ENCODE measurements around the gene SRBD1. TPM values are rescaled to one million over a fixed set of nuclear protein-coding genes. Genes with fewer than 3 reads are reported as not detected.

The SRBD1 gene
- total and polyA plus RNA-seq, 12 donors = 2.5 to 13.5 (median 10.0) TPM

GRCh38 chr2:45505138-45505537 lies 105.9 kb downstream of the SRBD1 start:
- H3K27me3 ChIP-seq = no peaks in the 10 kb centered on the region
- ATAC-seq = no peak
- DNase-seq = no peak

GRCh38 chr2:45498661-45499550 lies 112.2 kb downstream of the SRBD1 start:
- TF ChIP-seq CTCF (IDR thresholded peaks at IDR 0.05) = no peak
- Histone ChIP-seq H3K4me1 (no peaks in the 10 kb centered on the region), H3K9me3 (peaks cover 0 to 14% (median 4%) of the 10 kb centered on the region in 11 donors), H3K27me3 (no peaks in the 10 kb centered on the region), H3K4me3 (no peak overlapping the region), H3K27ac (no peak overlapping the region), H3K36me3 (peaks cover 0 to 7% (median 0%) of the 10 kb centered on the region in 9 donors)
- ATAC-seq (no peak), DNase-seq (no peak)
- intact Hi-C loops (cut with DNase I) = no loop called here
- WGBS, 2 donors = 96 to 98% methylated on average over 1 of the region's 1 CpG

More at GRCh38 chr2:45505138-45505537, 105.9 kb downstream of the SRBD1 start:
- intact Hi-C loops (cut with DNase I) = no loop called here
- no peak overlapping the region for H3K27ac ChIP-seq
- no peak for TF ChIP-seq CTCF (IDR thresholded peaks at IDR 0.05)
- no peak overlapping the region for H3K4me3 ChIP-seq
- H3K4me1 ChIP-seq = peaks cover 0 to 6% (median 0%) of the 10 kb centered on the region in 9 donors
- peaks cover 0 to 14% (median 4%) of the 10 kb centered on the region in 11 donors for H3K9me3 ChIP-seq
- 80 to 89% methylated on average over 1 of the region's 1 CpG for WGBS, 2 donors
- H3K36me3 ChIP-seq = peaks cover 0 to 7% (median 0%) of the 10 kb centered on the region in 9 donors

- no peak overlapping the region for H3K4me3 ChIP-seq
- peaks cover 0 to 7% (median 0%) of the 10 kb centered on the region in 9 donors for H3K36me3 ChIP-seq
- intact Hi-C loops (cut with DNase I) = no loop called here
- no peaks in the 10 kb centered on the region for H3K4me1 ChIP-seq
- peaks cover 0 to 14% (median 4%) of the 10 kb centered on the region in 11 donors for H3K9me3 ChIP-seq
- H3K27ac ChIP-seq = no peak overlapping the region
- ATAC-seq (no peak), DNase-seq (no peak)
- no peaks in the 10 kb centered on the region for H3K27me3 ChIP-seq
- no peak for TF ChIP-seq CTCF (IDR thresholded peaks at IDR 0.05)
- WGBS, 2 donors = 86 to 89% methylated on average over 2 of the region's 2 CpGs
Observed at GRCh38 chr2:45497355-45497754, 113.7 kb downstream of the SRBD1 start.

- peaks cover 0 to 7% (median 0%) of the 10 kb centered on the region in 9 donors for H3K36me3 ChIP-seq
- intact Hi-C loops (cut with DNase I) = no loop called here
- H3K27me3 ChIP-seq = no peaks in the 10 kb centered on the region
- no peak overlapping the region for H3K4me3 ChIP-seq
- no peak overlapping the region for H3K27ac ChIP-seq
- TF ChIP-seq CTCF (IDR thresholded peaks at IDR 0.05) = no peak
- 77 to 87% methylated on average over 2 of the region's 2 CpGs for WGBS, 2 donors
- DNase-seq = no peak
- H3K9me3 ChIP-seq = peaks cover 0 to 13% (median 4%) of the 10 kb centered on the region in 11 donors
- ATAC-seq = no peak
- no peaks in the 10 kb centered on the region for H3K4me1 ChIP-seq
Observed at GRCh38 chr2:45496869-45497268, 114.2 kb downstream of the SRBD1 start.

Measured in heart right ventricle (tissue), 16 donors.